SJSA1 (cell line): ENCODE data around the gene P2RY10. TPM values are rescaled to one million over a fixed set of nuclear protein-coding genes. Genes with fewer than 3 reads are reported as not detected.
"Not testable (repeated sequence)": the region's sequence is repeated elsewhere in the genome, so short reads cannot be mapped to it uniquely, and the experiment has no call there.

Source experiments
- DNase-seq, 2 experiments: peaks; one replicate each; pipeline ENCODE4 v3.0.0-alpha.2; 2015 to 2020; ENCODE audit warnings: low spot score in 2 of 2, low read depth in 1 of 2
- H3K27ac ChIP-seq: fragments of 250-450 bp; sonication (Bioruptor Pico); 2 replicates; pipeline ENCODE4 v1.5.1; 2020; ENCODE audit warnings: mild to moderate bottlenecking, moderate library complexity
- H3K27me3 ChIP-seq: fragments of 250-450 bp; sonication (Bioruptor Pico); replicated peaks from 2 replicates; pipeline ENCODE4 v1.5.1; 2020; ENCODE audit warnings: mild to moderate bottlenecking, moderate library complexity
- H3K36me3 ChIP-seq: fragments of 250-450 bp; sonication (Bioruptor Pico); 2 replicates; pipeline ENCODE4 v1.5.1; 2020; ENCODE audit warnings: mild to moderate bottlenecking
- H3K4me1 ChIP-seq: fragments of 250-450 bp; sonication (Bioruptor Pico); replicated peaks from 2 replicates; pipeline ENCODE4 v1.6.1; 2021; ENCODE audit warnings: mild to moderate bottlenecking
- H3K4me3 ChIP-seq: fragments of 250-450 bp; sonication (Bioruptor Pico); 2 replicates; pipeline ENCODE4 v1.5.1; 2020; ENCODE audit warnings: mild to moderate bottlenecking
- H3K9me3 ChIP-seq: fragments of 250-450 bp; sonication (Bioruptor Pico); replicated peaks from 2 replicates; pipeline ENCODE4 v1.5.1; 2020; ENCODE audit warnings: mild to moderate bottlenecking
- total RNA-seq: library from RNA; depleted of rRNA; stranded (reverse); fragments of >200 nt; shearing (Covaris generic); gene quantifications from 2 replicates; pipeline ENCODE4 v1.2.3, GENCODE V29; 2014; rRNA removed

P2RY10 gene
- total RNA-seq, 1 experiment from 2014 or later = not detected

GRCh38 chrX:78964598-78964997, 19.4 kb downstream of the P2RY10 start:
- Histone ChIP-seq H3K27me3 (no peaks in the 10 kb centered on the region), H3K9me3 (no peaks in the 10 kb centered on the region), H3K4me1 (no peaks in the 10 kb centered on the region), H3K4me3 (no peak overlapping the region), H3K27ac (no peak overlapping the region), H3K36me3 (no peaks in the 10 kb centered on the region)
- no peak for DNase-seq

DNA sequence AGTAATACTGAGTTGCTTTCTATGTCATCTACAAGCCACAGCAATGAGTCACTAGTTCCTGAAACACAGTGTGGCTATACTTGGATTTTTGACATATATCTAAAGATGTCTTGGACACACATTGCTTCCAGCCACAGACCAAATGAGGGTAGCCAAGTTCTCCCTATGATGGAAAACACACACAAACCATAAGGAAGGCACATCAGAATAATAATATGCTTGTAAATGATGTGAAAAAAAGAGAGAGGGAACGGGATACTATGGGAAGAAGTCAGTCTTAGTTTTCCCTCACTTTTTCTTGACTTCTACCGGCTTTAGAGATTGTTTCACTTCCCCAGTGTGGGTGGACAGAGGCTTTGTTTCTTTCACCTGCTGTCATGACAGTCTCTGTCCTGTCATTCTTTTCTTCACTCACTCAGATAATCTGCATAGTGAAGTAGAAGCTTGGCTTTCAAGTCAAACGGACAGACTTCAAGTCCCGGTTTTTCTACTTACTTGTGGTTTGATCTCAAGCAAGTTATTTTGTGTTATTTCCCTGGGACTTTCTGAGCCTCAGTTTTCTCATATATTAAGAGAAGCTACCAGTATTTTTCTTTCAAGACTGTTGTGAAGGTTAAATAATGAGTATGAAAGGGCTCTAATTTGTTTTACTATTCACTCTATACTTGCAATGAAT, 34.7 kb downstream of the P2RY10 start:
- no peaks in the 10 kb centered on the region for H3K27me3 ChIP-seq
- no peak overlapping the region for H3K27ac ChIP-seq
- H3K9me3 ChIP-seq = no peaks in the 10 kb centered on the region
- DNase-seq = peak in 1 of 2 experiments; percentile 2
- no peak overlapping the region for H3K4me3 ChIP-seq
- no peaks in the 10 kb centered on the region for H3K36me3 ChIP-seq
- H3K4me1 ChIP-seq = no peaks in the 10 kb centered on the region

DNA sequence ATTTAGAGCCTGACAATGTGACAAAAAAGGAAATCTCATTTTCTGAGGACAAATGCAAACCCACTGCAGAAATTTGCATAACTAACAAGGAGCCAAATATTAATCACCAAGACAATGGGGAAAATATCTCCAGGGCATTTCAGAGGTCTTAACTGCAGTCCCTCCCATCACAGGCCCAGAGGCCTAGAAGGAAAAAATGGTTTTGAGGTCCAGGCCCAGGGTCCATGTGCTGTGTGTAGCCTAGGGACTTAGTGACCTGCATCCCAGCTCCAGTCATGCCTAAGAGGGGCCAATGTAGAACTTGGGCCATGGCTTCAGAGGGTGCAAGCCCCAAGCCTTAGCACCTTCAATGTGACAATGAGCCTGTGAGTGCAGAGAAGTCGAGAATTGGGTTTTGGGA, 44.2 kb downstream of the P2RY10 start:
- H3K4me1 ChIP-seq = no peaks in the 10 kb centered on the region
- no peak overlapping the region for H3K4me3 ChIP-seq
- no peaks in the 10 kb centered on the region for H3K36me3 ChIP-seq
- no peak overlapping the region for H3K27ac ChIP-seq
- H3K9me3 ChIP-seq = no peaks in the 10 kb centered on the region
- H3K27me3 ChIP-seq = no peaks in the 10 kb centered on the region
- DNase-seq = no peak

DNA sequence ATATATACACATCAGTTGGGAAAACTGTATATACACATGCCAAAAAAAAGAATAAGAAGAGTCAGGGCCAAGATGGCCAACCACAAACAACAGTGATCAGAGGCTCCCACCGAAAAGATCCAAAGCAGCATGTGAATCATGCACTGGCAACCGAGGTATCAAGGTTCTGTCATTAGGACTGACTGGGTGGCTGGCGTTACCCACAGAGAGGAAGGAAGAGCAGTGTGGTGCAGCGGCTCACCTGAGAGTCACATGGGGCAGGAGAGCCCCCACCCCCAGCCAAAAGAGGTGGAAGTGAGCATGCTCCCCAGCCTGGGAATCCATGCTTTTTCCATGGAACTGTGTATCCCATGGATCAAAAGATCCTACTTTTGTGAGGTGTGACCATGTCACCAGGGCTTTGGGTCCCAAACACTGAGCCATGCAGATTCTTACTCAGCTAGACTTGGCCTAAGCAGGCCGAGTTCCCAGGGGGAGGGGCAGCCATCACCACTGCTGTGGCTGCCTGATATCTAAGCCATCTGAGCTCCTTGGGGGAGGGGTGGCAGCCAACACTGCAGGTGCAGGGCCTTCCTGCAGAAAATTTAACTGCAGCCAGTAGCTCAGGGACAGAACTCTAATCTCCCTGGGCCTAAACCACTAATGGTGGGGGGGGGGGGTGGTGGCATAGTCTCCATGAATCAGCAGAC, 52.8 kb downstream of the P2RY10 start:
- H3K36me3 ChIP-seq = no peaks in the 10 kb centered on the region

DNA sequence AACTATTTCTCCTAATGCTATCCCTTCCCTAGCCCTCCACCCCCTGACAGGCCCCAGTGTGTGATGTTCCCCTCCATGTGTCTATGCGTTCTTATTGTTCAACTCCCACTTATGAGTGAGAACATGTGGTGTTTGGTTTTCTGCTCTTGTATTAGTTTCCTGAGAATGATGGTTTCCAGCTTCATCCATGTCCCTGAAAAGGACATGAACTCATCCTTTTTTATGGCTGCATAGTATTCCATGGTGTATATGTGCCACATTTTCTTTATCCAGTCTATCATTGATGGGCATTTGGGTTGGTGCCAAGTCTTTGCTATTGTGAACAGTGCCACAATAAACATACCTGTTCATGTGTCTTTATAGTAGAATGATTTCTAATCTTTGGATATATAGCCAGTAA, 62.3 kb downstream of the P2RY10 start:
- not testable (repeated sequence) for H3K4me3 ChIP-seq, H3K36me3 ChIP-seq, H3K9me3 ChIP-seq, H3K4me1 ChIP-seq, DNase-seq, H3K27ac ChIP-seq, H3K27me3 ChIP-seq

More for the DNA sequence above, 52.8 kb downstream of the P2RY10 start:
- H3K27me3 ChIP-seq = no peaks in the 10 kb centered on the region
- no peaks in the 10 kb centered on the region for H3K9me3 ChIP-seq
- H3K4me1 ChIP-seq = no peaks in the 10 kb centered on the region
- no peak overlapping the region for H3K4me3 ChIP-seq
- H3K27ac ChIP-seq = no peak overlapping the region
- DNase-seq = no peak

Other genes with a start within 250 kb of the P2RY10 start
- gene LPAR4, start 197.7 kb upstream of the P2RY10 start, total RNA-seq = 0.61 and 2.4 TPM in 2 replicates
- gene GPR174, start 199.3 kb downstream of the P2RY10 start, total RNA-seq = not detected in 2 replicates